ENCODE results near the gene LMTK2.
"Not testable (repeated sequence)": the region's sequence is repeated elsewhere in the genome, so short reads cannot be mapped to it uniquely, and the experiment has no call there.

Gene LMTK2

DNA sequence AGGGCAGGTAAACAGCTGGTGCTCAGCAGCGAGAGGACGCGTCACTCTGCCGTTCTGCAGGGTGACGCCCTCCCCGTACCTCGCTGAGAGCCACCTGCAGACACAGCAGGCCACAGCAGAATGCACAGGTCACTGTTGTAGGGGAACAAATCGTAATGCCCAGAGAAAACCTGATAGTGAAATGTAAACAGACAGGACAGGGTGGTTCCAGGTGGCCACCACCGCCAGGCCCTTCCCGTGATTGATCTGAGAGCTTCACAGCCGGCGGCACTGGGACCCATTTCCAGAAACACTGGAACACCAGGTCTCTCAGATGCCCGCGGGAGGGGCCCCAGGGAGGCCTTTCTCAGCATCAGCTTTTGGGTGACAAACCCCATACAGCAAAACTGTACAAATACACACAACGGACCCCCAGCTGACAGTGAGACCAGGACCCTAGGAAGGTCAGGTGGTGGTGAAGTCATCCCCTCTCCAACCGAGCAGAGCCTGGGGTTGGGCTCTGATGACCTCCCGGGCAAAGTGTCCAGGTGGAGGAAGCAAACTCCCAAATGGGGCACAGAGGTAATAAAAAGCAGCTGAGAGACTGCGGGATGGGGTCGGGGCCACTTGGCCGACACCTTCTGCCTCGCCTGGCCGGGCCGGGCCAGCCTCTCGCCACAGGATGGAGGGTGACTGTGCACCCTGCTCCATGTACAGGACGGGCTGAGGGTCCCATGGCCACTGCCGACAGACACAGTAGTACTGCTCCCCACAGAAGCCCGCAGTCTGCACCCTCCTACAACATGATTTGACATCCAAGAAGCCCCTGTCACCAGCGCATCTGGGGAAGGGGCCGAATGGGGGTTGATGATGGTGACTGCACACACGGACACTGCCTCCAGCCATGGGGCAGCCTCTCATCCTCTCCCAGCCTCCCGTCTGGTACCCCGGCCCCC, 109.2 kb downstream of the LMTK2 start:
- DNase-seq (ENCODE audit: low spot score) = peak; percentile 26

DNA sequence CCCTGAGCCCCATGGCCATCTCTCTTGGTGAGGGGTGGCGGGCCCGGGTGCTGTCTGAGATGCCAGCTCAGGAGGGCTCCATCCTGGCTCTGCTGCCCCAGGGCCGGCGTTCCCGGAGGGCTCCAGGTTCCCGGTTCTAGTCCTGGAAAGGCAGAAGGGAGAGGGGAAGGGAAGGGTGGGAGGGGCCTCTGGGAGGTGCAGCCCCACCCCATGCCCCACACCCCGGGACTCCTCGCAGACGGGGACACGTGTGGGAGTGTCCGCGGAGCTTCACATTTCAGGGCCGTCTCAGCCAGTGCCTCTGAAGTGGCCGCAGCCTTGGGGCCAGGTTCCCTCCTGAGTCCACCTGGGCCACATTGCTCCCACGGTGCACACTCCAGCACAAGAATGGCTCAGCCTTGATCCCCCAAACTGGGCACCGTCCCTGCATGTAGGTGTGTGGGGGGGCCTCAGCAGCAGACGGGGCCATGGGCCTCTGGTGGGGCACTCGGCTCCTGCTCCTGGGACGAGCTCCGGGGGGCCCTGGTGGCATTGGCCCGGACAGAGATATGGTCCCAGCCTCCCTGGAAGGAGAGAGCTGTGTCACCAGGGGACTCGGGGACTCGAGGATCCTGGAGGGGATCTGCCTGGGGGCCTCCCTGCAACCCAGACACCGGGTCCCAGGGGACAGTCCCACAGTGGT, 110.4 kb downstream of the LMTK2 start:
- TF ChIP-seq, protein P1, sequence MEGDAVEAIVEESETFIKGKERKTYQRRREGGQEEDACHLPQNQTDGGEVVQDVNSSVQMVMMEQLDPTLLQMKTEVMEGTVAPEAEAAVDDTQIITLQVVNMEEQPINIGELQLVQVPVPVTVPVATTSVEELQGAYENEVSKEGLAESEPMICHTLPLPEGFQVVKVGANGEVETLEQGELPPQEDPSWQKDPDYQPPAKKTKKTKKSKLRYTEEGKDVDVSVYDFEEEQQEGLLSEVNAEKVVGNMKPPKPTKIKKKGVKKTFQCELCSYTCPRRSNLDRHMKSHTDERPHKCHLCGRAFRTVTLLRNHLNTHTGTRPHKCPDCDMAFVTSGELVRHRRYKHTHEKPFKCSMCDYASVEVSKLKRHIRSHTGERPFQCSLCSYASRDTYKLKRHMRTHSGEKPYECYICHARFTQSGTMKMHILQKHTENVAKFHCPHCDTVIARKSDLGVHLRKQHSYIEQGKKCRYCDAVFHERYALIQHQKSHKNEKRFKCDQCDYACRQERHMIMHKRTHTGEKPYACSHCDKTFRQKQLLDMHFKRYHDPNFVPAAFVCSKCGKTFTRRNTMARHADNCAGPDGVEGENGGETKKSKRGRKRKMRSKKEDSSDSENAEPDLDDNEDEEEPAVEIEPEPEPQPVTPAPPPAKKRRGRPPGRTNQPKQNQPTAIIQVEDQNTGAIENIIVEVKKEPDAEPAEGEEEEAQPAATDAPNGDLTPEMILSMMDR (IDR thresholded peaks at IDR 0.05; ENCODE audit: extremely low read depth, missing control alignments) = no peak
- no peak for DNase-seq (ENCODE audit: low spot score)

More for the DNA sequence above, 109.2 kb downstream of the LMTK2 start:
- TF ChIP-seq, protein P1 (IDR thresholded peaks at IDR 0.05; ENCODE audit: extremely low read depth, missing control alignments) = no peak

DNA sequence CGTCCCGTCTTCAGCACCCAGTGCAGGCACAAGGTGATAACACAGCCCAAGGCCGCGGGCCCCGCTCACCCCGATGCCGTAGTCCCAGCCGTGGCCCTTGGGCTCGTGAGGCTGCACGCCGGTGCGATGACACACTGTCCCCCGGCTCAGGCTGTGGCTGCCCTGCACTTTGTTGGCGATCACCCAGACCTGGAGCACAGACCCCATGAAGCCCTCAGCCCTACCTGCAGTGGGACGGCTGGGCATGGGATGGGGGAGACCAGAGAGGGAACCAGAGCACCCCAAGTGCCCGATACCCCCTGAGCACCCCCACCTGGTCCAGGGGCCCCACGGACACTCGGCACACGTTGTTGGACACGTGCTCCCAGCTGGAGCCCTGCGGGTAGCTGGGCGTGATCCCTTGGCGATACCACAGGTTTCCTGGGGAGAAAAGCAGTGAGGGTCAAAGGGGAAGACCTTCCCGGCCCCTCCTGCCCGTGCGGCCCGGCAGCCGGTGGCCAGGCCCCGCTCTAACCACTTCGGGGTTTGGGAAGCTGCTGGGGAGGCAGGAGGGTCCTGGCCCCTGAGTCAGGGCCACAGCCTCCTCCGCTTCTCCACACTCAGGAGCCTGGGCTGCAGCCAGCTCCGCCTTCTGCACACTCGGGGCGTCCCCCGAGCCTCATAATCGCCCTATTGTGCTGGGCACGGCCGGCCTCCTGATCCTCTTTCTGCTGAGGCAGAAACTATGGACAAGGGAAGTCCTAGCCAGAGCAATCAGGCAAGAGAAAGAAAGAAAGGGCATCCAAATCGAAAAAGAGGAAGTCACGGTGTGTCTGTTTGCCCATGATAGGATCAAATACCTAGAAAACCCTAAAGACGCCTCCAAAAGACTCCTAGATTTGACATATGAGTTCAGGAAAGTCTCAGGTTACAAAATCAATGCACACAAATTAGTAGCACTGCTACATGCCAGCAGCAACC, 111.2 kb downstream of the LMTK2 start:
- TF ChIP-seq, protein P1 (IDR thresholded peaks at IDR 0.05; ENCODE audit: extremely low read depth, missing control alignments) = no peak

DNA sequence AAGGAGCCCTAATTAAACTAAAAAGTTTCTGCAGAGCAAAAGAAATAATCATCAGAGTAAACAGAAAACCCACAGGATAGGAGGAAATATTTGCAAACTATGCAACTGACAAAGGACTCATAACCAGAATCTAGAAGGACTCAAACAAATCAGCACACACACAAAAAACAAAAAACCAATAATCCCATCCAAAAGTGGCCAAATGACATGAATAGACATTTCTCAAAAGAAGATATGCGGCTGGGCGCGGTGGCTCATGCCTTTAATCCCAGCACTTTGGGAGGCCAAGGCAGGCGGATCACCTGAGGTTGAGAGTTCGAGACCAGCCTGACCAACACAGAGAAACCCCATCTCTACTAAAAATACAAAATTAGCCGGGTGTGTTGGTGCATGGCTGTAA, 112.7 kb downstream of the LMTK2 start:
- not testable (repeated sequence) for DNase-seq (ENCODE audit: low spot score)

More for the DNA sequence above, 111.2 kb downstream of the LMTK2 start:
- peak; percentile 38 for DNase-seq (ENCODE audit: low spot score)

DNA sequence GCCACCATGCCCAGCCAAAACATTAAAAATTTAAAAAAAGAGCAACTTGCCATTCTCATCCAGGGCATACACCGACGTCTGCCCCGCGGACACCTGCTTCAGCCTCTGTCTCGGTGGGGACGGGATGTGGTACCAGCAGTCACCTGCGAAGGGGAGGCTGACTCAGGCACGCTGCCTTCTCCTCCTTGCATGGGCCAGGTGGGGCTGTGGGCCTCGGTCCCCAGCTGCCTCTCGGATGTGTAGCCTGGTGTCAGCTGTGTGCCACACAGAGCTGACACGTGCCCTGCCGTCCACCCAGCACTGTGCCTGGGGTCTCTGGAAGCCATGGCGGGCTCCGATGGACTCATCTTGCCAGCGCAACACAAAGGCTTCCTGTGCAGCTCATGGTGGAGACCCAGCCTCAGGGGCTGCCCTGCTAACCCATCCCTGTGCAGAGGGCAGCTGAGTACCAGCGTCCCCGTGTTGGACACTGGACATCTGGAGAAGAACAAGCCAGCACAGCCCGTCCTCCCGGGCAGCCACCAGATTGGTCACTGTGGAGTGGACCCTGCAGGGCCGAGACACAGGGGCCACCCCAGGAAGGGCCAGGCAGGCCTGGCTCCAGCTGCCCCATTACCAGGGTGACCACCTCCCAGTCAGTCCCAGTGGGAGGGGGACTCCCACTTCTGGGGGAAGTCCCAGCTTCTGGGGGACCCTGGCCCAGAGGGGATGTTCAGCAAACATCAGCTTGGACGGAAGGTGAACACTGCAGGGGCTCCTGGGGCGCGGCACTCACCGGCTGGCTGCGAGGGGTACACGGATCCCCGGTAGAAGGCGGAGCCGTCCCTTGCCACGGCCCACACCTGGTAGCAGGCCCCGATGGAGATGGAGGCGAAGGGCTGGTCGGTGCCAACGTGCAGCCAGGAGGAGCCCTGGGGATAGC, 115.2 kb downstream of the LMTK2 start:
- TF ChIP-seq, protein P1 (IDR thresholded peaks at IDR 0.05; ENCODE audit: extremely low read depth, missing control alignments) = no peak
- no peak for DNase-seq (ENCODE audit: low spot score)

DNA sequence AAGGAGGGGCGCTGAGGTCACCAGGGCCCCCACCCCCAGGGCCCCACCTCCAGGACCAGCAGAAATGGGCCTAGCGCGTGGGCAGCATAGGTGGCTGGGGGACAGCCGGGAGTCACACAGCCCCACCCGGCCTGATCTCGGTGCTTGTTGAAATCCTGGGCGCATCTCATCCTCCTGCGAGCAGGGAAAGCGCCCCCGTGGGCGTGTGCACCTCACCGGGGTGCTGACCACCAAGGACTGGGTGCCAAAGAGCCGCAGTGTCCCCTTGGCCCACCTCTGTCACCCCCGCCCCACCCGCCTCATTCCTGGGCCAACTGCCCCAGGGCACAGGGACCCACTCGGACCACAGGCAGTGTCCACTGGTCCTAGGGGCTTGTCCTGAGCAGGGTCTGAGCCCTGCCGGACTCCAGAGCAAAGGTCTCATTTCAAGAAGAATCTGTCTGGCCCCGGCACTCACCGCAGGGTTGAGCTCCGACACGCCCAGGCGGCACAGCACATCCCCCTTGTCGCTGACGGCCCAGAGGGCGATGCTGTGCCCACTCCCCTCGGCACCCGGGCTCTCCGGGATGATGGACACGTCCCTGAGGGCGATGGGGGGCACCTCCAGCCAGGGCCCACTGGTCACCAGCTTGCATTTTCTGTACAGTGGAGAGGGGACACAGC, 116.0 kb downstream of the LMTK2 start:
- TF ChIP-seq, protein P1 (IDR thresholded peaks at IDR 0.05; ENCODE audit: extremely low read depth, missing control alignments) = no peak
- no peak for DNase-seq (ENCODE audit: low spot score)
